ENCODE data around the gene MCAT. TPM values are rescaled to one million over a fixed set of nuclear protein-coding genes. Genes with fewer than 3 reads are reported as not detected.

Gene MCAT
- total RNA-seq, 1 experiment from 2014 or later, result 16.3 TPM

DNA sequence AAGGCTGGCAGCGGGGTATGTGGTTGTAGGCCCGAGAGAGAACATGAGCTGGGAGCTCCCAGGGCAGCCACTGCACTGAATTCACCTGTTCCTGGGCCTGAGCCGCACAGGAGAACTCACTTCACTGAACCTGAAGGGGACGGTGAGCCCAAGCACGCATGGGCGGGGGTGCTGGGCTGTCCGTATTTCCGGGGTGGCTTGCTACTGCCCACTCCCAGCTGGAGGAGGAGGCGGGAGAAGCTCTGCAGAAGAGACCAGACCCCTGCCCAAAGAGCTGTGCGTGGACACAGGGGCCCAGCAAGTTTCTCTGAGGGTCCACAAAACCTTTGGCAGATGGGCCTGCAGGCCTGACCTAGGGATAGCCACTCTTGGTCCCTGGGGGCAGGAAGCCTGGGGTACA, 38.9 kb upstream of the MCAT start:
- no peaks in the 10 kb centered on the region for H3K9me3 ChIP-seq (ENCODE audit: control insufficient read depth, insufficient read depth, low read depth, low read length)
- no peak for TF ChIP-seq SIN3A (IDR thresholded peaks at IDR 0.05; ENCODE audit: borderline replicate concordance, insufficient read depth, low read depth, low read length)
- H3K4me1 ChIP-seq (ENCODE audit: control insufficient read depth, insufficient read depth, low read length), result peaks cover 4% of the 10 kb centered on the region
- ChIA-PET CTCF (no interaction called here), POLR2A (no interaction called here)
- H3K4me3 ChIP-seq (ENCODE audit: low read depth in 2 of 2, low read length in 2 of 2), result no peak overlapping the region
- in situ Hi-C loops (cut with HindIII; ENCODE audit: low pct_unique_long_range_greater_than_20kb, low sequenced_read_pairs), result no loop called here
- peaks cover 3% of the 10 kb centered on the region; the same call in 1 of the 2 replicates for H3K36me3 ChIP-seq (ENCODE audit: control insufficient read depth, insufficient read depth, low read length)
- BruUV-seq (replicated peaks), result no TSS peak
- ATAC-seq, result no peak
- intact Hi-C loops (cut with micrococcal nuclease; ENCODE audit: unreplicated experiment), result no loop called here
- no peak overlapping the region for H3K27ac ChIP-seq (ENCODE audit: low read length)
- no peaks in the 10 kb centered on the region for H3K27me3 ChIP-seq (ENCODE audit: control insufficient read depth, insufficient read depth, low read length)
- no peak for DNase-seq (ENCODE audit: low read depth, low spot score)

GRCh38 chr22:43181321-43182076, 38.3 kb upstream of the MCAT start:
- no TSS peak for BruUV-seq (replicated peaks)
- intact Hi-C loops (cut with micrococcal nuclease; ENCODE audit: unreplicated experiment) (no loop called here), in situ Hi-C loops (cut with HindIII; ENCODE audit: low pct_unique_long_range_greater_than_20kb, low sequenced_read_pairs) (no loop called here)
- H3K4me1 ChIP-seq (ENCODE audit: control insufficient read depth, insufficient read depth, low read length), result peaks cover 4% of the 10 kb centered on the region
- CTCF ChIA-PET, result no interaction called here
- H3K9me3 ChIP-seq (ENCODE audit: control insufficient read depth, insufficient read depth, low read depth, low read length), result no peaks in the 10 kb centered on the region
- H3K4me3 ChIP-seq (ENCODE audit: low read depth in 2 of 2, low read length in 2 of 2), result no peak overlapping the region
- ATAC-seq (no peak), DNase-seq (ENCODE audit: low read depth, low spot score) (no peak)
- H3K27me3 ChIP-seq (ENCODE audit: control insufficient read depth, insufficient read depth, low read length), result no peaks in the 10 kb centered on the region
- H3K27ac ChIP-seq (ENCODE audit: low read length), result no peak overlapping the region
- no peak for TF ChIP-seq REST (IDR thresholded peaks at IDR 0.05; ENCODE audit: insufficient read depth in 1 of 2, low read depth in 2 of 2, low read length in 1 of 2)
- TF ChIP-seq SIN3A (IDR thresholded peaks at IDR 0.05; ENCODE audit: borderline replicate concordance, insufficient read depth, low read depth, low read length), result no peak
- TF ChIP-seq CTCF (IDR thresholded peaks at IDR 0.05), result no peak
- TF ChIP-seq TCF7L2 (IDR thresholded peaks at IDR 0.05; ENCODE audit: low read depth, low read length), result no peak
- TF ChIP-seq POLR2AphosphoS5 (IDR thresholded peaks at IDR 0.05; ENCODE audit: low read depth, low read length), result no peak
- POLR2A ChIA-PET, result no interaction called here
- peaks cover 3% of the 10 kb centered on the region; the same call in 1 of the 2 replicates for H3K36me3 ChIP-seq (ENCODE audit: control insufficient read depth, insufficient read depth, low read length)

GRCh38 chr22:43180670-43181069, 37.5 kb upstream of the MCAT start:
- H3K27ac ChIP-seq (ENCODE audit: low read length), result no peak overlapping the region
- intact Hi-C loops (cut with micrococcal nuclease; ENCODE audit: unreplicated experiment), result no loop called here
- H3K36me3 ChIP-seq (ENCODE audit: control insufficient read depth, insufficient read depth, low read length), result no peaks in the 10 kb centered on the region; the same call in 1 of the 2 replicates
- no peaks in the 10 kb centered on the region for H3K27me3 ChIP-seq (ENCODE audit: control insufficient read depth, insufficient read depth, low read length)
- DNase-seq (ENCODE audit: low read depth, low spot score) (no peak), ATAC-seq (no peak)
- no TSS peak for BruUV-seq (replicated peaks)
- CTCF ChIA-PET, result no interaction called here
- H3K4me1 ChIP-seq (ENCODE audit: control insufficient read depth, insufficient read depth, low read length), result peaks cover 2% of the 10 kb centered on the region
- no peak for TF ChIP-seq REST (IDR thresholded peaks at IDR 0.05; ENCODE audit: insufficient read depth in 1 of 2, low read depth in 2 of 2, low read length in 1 of 2)
- TF ChIP-seq POLR2AphosphoS5 (IDR thresholded peaks at IDR 0.05; ENCODE audit: low read depth, low read length), result no peak
- TF ChIP-seq CTCF (IDR thresholded peaks at IDR 0.05), result no peak
- no peak for TF ChIP-seq SIN3A (IDR thresholded peaks at IDR 0.05; ENCODE audit: borderline replicate concordance, insufficient read depth, low read depth, low read length)
- no peak for TF ChIP-seq TCF7L2 (IDR thresholded peaks at IDR 0.05; ENCODE audit: low read depth, low read length)
- in situ Hi-C loops (cut with HindIII; ENCODE audit: low pct_unique_long_range_greater_than_20kb, low sequenced_read_pairs), result no loop called here
- no peak overlapping the region for H3K4me3 ChIP-seq (ENCODE audit: low read depth in 2 of 2, low read length in 2 of 2)
- POLR2A ChIA-PET, result no interaction called here
- H3K9me3 ChIP-seq (ENCODE audit: control insufficient read depth, insufficient read depth, low read depth, low read length), result no peaks in the 10 kb centered on the region
